Ramos (cell line): Measurements from ENCODE around the gene CELA2B.

Source experiments
- in situ Hi-C: fragments of 300-500 bp; cut with MboI; formaldehyde crosslinking; loops from one replicate; pipeline ENCODE4 v1.14.3; 2022; ENCODE audit warnings: low sequenced_read_pairs; ENCODE audit not compliant: unreplicated experiment

CELA2B gene

GRCh38 chr1:15475752-15476314 lies at the start of gene CELA2B:
CELA2B (plus strand) TSS chr1:15476104; CDS start chr1:15476126, 22 bp downstream.
- in situ Hi-C loops: no loop called here

GRCh38 chr1:15426492-15427279 lies 49.2 kb upstream of the CELA2B start:
- in situ Hi-C loops: loop anchor here (25.0 kb wide), 1 partner anchor 289 kb away; no protein-coding TSS in a partner anchor

- in situ Hi-C loops: loop anchor here (25.0 kb wide), 1 partner anchor 290 kb away; no protein-coding TSS in a partner anchor
Measured at GRCh38 chr1:15427280-15427666, 48.6 kb upstream of the CELA2B start.

- in situ Hi-C loops: loop anchor here (25.0 kb wide), 1 partner anchor 291 kb away; no protein-coding TSS in a partner anchor
Measured at GRCh38 chr1:15428252-15428651, 47.7 kb upstream of the CELA2B start.

- in situ Hi-C loops: loop anchor here (25.0 kb wide), 1 partner anchor 292 kb away; no protein-coding TSS in a partner anchor
Measured at GRCh38 chr1:15428815-15429435, 47.0 kb upstream of the CELA2B start.

GRCh38 chr1:15429701-15430149 lies 46.2 kb upstream of the CELA2B start:
- in situ Hi-C loops: loop anchor here (5.0 to 25.0 kb wide), 2 partner anchors 102 to 292 kb away; no protein-coding TSS in a partner anchor

- in situ Hi-C loops: loop anchor here (5.0 to 25.0 kb wide), 2 partner anchors 104 to 294 kb away; no protein-coding TSS in a partner anchor
Measured at GRCh38 chr1:15430787-15431570, 44.9 kb upstream of the CELA2B start.

GRCh38 chr1:15431571-15431948 lies 44.3 kb upstream of the CELA2B start:
- in situ Hi-C loops: loop anchor here (5.0 to 25.0 kb wide), 2 partner anchors 104 to 294 kb away; no protein-coding TSS in a partner anchor

- in situ Hi-C loops: loop anchor here (5.0 to 25.0 kb wide), 2 partner anchors 105 to 295 kb away; no protein-coding TSS in a partner anchor
Measured at GRCh38 chr1:15432324-15432723, 43.6 kb upstream of the CELA2B start.

- in situ Hi-C loops: loop anchor here (5.0 to 25.0 kb wide), 2 partner anchors 106 to 296 kb away; no protein-coding TSS in a partner anchor
Measured at GRCh38 chr1:15433471-15433870, 42.4 kb upstream of the CELA2B start.

GRCh38 chr1:15434739-15435138 lies 41.2 kb upstream of the CELA2B start:
- in situ Hi-C loops: loop anchor here (5.0 to 25.0 kb wide), 2 partner anchors 107 to 297 kb away; no protein-coding TSS in a partner anchor

GRCh38 chr1:15435239-15436077 lies 40.4 kb upstream of the CELA2B start:
- in situ Hi-C loops: loop anchor here (25.0 kb wide), 1 partner anchor 298 kb away; no protein-coding TSS in a partner anchor

GRCh38 chr1:15436881-15437442 lies 38.9 kb upstream of the CELA2B start:
- in situ Hi-C loops: loop anchor here (25.0 kb wide), 1 partner anchor 300 kb away; no protein-coding TSS in a partner anchor

GRCh38 chr1:15439325-15439724 lies 36.6 kb upstream of the CELA2B start:
- in situ Hi-C loops: loop anchor here (25.0 kb wide), 1 partner anchor 302 kb away; no protein-coding TSS in a partner anchor

GRCh38 chr1:15440357-15440756 lies 35.5 kb upstream of the CELA2B start:
- in situ Hi-C loops: loop anchor here (25.0 kb wide), 1 partner anchor 303 kb away; no protein-coding TSS in a partner anchor

GRCh38 chr1:15441247-15441646 lies 34.7 kb upstream of the CELA2B start:
- in situ Hi-C loops: loop anchor here (25.0 kb wide), 1 partner anchor 304 kb away; no protein-coding TSS in a partner anchor

GRCh38 chr1:15442119-15442518 lies 33.8 kb upstream of the CELA2B start:
- in situ Hi-C loops: loop anchor here (25.0 kb wide), 1 partner anchor 305 kb away; no protein-coding TSS in a partner anchor

- in situ Hi-C loops: loop anchor here (25.0 kb wide), 1 partner anchor 305 kb away; no protein-coding TSS in a partner anchor
Measured at GRCh38 chr1:15442759-15443158, 33.1 kb upstream of the CELA2B start.
